ENCODE measurements around the gene CCDC150. TPM values are rescaled to one million over a fixed set of nuclear protein-coding genes. Genes with fewer than 3 reads are reported as not detected.

CCDC150 gene
- total and polyA plus RNA-seq, 2 of the 8 experiments (the other 6 are each of a cell fraction or from before 2014, with no cell fraction given) = 8.3 to 31.9 TPM

- Histone ChIP-seq H3K23ac (ENCODE audit: insufficient read length) (no peak overlapping the region), H3K4me2 (ENCODE audit: insufficient read depth in 1 of 2, low read depth in 2 of 2, low read length in 2 of 2) (no peak overlapping the region), H2BK120ac (replicated peaks; ENCODE audit: low read depth, low read length) (no peak overlapping the region), H3K9me3 (ENCODE audit: insufficient read depth in 2 of 2, low read depth in 1 of 2, low read length in 1 of 2) (no peaks in the 10 kb centered on the region), H3K56ac (replicated peaks; ENCODE audit: insufficient read length, low read depth, low read length) (no peak overlapping the region), H3K18ac (ENCODE audit: extremely low read depth, low read length) (no peak overlapping the region), H2AK5ac (ENCODE audit: low read depth, low read length) (no peak overlapping the region), H3K27me3 (replicated peaks in 1 of 4; ENCODE audit: control insufficient read depth in 3 of 4, extremely low read depth in 1 of 4, insufficient read depth in 3 of 4, low read length in 3 of 4) (no peaks in the 10 kb centered on the region), H4K91ac (replicated peaks; ENCODE audit: insufficient read length, low read length) (no peak overlapping the region), H2BK5ac (ENCODE audit: low read depth, low read length) (no peak overlapping the region), H4K8ac (ENCODE audit: extremely low read depth, insufficient read depth, low read length) (0 out of 2 replicates have a peak overlapping the region, but pooled peaks have one; percentile 3), H4K5ac (ENCODE audit: insufficient read length, low read depth, low read length) (no peak overlapping the region), H2BK15ac (ENCODE audit: low read length) (no peak overlapping the region), H3K27ac (ENCODE audit: low read depth, low read length) (no peak overlapping the region), H3K4ac (replicated peaks; ENCODE audit: insufficient read length, low read depth, low read length) (no peak overlapping the region), H3K79me2 (ENCODE audit: control insufficient read depth in 1 of 2, insufficient read depth in 2 of 2, low read length in 2 of 2) (no peaks in the 10 kb centered on the region), H3K14ac (ENCODE audit: insufficient read length) (no peak overlapping the region), H3K23me2 (ENCODE audit: low read depth, low read length) (no peaks in the 10 kb centered on the region), H3K36me3 (ENCODE audit: control insufficient read depth in 2 of 4, insufficient read depth in 4 of 4, low read length in 3 of 4) (no peaks in the 10 kb centered on the region), H3K4me3 (ENCODE audit: extremely low read depth in 1 of 4, insufficient read depth in 2 of 4, low read depth in 3 of 4, low read length in 4 of 4) (no peak overlapping the region), H3K79me1 (ENCODE audit: low read depth, low read length) (no peaks in the 10 kb centered on the region), H3K9ac (replicated peaks in 1 of 4; ENCODE audit: extremely low read depth in 1 of 4, low read depth in 3 of 4, low read length in 3 of 4) (no peak overlapping the region), H2BK20ac (ENCODE audit: low read length) (no peak overlapping the region), H4K20me1 (replicated peaks in 1 of 2; ENCODE audit: control insufficient read depth in 1 of 2, insufficient read depth in 2 of 2, low read length in 2 of 2) (no peaks in the 10 kb centered on the region), H3K4me1 (replicated peaks in 1 of 4; ENCODE audit: control insufficient read depth in 3 of 4, insufficient read depth in 4 of 4, low read length in 3 of 4) (no peaks in the 10 kb centered on the region), H2BK12ac (ENCODE audit: low read depth, low read length) (no peak overlapping the region), H2AFZ (ENCODE audit: low read length) (peak overlapping the region; percentile 95)
- ChIA-PET CTCF (ENCODE audit: partially characterized antibody) (interaction anchor here (1.1 kb wide), 1 partner anchor 16 kb away, joined by 3 read pairs; no protein-coding TSS in a partner anchor), POLR2A (ENCODE audit: partially characterized antibody) (interaction anchor here (0.9 kb wide), 1 partner anchor 9 kb away, joined by 6 read pairs; no protein-coding TSS in a partner anchor)
- no peak for DNase-seq (ENCODE audit: low read depth in 1 of 2, low spot score in 2 of 2)
- 83% methylated on average over 13 of the region's 13 CpGs; no CpG with 5 or more reads in 1 of the 2 experiments for WGBS, 2 experiments (ENCODE audit: extremely low coverage in 1 of 2, insufficient coverage in 1 of 2, insufficient read length in 1 of 2, insufficient replicate concordance in 2 of 2, low coverage in 1 of 2, low lambda C conversion rate in 2 of 2, missing lambda C conversion rate in 1 of 2)
- no peak for FAIRE-seq
- TF ChIP-seq SIN3A (conservative IDR thresholded peaks at IDR 0.05 in 1 of 2, IDR thresholded peaks at IDR 0.05 in 1 of 2; ENCODE audit: low read depth in 1 of 2, low read length in 2 of 2) (no peak), YY1 (IDR thresholded peaks at IDR 0.05; ENCODE audit: low read depth, low read length) (no peak), POLR2A (IDR thresholded peaks at IDR 0.05; ENCODE audit: control extremely low read depth in 1 of 2, low read depth in 2 of 2, low read length in 2 of 2) (no peak), SIRT6 (IDR thresholded peaks at IDR 0.05; ENCODE audit: low read length) (no peak), CBX5 (IDR thresholded peaks at IDR 0.05; ENCODE audit: low read depth, low read length) (no peak), HDAC6 (IDR thresholded peaks at IDR 0.05; ENCODE audit: low read depth, low read length) (no peak), CHD1 (IDR thresholded peaks at IDR 0.05; ENCODE audit: low read depth, low read length) (no peak), RAD21 (IDR thresholded peaks at IDR 0.05 in 1 of 2, conservative IDR thresholded peaks at IDR 0.05 in 1 of 2; ENCODE audit: low read depth in 2 of 2, low read length in 2 of 2) (no peak), POU5F1 (IDR thresholded peaks at IDR 0.05; ENCODE audit: low read depth, low read length) (no peak)
- TF ChIP-seq, protein P1, sequence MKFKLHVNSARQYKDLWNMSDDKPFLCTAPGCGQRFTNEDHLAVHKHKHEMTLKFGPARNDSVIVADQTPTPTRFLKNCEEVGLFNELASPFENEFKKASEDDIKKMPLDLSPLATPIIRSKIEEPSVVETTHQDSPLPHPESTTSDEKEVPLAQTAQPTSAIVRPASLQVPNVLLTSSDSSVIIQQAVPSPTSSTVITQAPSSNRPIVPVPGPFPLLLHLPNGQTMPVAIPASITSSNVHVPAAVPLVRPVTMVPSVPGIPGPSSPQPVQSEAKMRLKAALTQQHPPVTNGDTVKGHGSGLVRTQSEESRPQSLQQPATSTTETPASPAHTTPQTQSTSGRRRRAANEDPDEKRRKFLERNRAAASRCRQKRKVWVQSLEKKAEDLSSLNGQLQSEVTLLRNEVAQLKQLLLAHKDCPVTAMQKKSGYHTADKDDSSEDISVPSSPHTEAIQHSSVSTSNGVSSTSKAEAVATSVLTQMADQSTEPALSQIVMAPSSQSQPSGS (IDR thresholded peaks at IDR 0.05; ENCODE audit: low read length) = no peak
Measured at GRCh38 chr2:196601430-196602306, 37.8 kb upstream of the CCDC150 start.
